LNCAP (cell line): ENCODE data around the gene ASB17.

Experiments used
- TF ChIP-seq, protein P1 (sequence below): fragments of 450-650 bp; IDR thresholded peaks from 2 replicates; pipeline ENCODE4 v1.5.1; 2017; ENCODE audit warnings: mild to moderate bottlenecking

Gene ASB17

DNA sequence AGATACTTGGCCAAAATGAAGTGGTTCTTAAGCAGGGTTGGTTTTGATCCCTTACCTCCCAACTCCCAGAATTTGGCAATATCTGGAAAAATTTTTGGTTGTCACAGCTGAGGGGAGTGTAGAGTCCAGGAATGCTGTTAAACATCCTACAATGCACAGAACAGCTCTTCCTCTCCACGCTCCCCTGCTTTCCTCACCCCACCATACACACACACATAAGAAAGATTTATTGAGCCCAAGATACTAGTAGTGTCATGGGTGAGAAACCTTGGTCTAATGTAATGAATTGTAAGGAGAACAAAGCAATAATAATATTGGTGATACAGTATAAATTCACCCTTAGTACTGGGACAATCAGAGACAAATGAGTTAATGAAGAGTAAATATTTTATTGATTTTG, 47.8 kb downstream of the ASB17 start:
- TF ChIP-seq, protein P1, sequence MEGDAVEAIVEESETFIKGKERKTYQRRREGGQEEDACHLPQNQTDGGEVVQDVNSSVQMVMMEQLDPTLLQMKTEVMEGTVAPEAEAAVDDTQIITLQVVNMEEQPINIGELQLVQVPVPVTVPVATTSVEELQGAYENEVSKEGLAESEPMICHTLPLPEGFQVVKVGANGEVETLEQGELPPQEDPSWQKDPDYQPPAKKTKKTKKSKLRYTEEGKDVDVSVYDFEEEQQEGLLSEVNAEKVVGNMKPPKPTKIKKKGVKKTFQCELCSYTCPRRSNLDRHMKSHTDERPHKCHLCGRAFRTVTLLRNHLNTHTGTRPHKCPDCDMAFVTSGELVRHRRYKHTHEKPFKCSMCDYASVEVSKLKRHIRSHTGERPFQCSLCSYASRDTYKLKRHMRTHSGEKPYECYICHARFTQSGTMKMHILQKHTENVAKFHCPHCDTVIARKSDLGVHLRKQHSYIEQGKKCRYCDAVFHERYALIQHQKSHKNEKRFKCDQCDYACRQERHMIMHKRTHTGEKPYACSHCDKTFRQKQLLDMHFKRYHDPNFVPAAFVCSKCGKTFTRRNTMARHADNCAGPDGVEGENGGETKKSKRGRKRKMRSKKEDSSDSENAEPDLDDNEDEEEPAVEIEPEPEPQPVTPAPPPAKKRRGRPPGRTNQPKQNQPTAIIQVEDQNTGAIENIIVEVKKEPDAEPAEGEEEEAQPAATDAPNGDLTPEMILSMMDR, result no peak

DNA sequence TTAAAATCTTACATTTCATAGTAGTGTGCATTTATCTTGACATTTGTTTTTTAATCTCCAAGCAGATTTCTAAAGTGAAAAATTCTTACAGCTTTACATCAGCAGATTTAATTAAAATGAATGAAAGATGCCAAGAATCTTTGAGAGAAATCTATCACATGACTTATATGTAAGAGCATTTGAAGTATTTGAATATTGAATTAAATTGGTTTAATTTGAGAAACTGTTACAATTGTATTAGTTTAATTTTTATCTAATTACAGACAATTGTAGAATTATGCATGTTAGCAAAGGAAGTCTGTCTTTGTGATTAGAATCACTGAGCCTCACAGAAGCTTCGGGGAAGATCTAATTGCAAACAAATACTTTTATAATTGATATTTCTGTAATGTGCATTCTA, 52.2 kb downstream of the ASB17 start:
- TF ChIP-seq, protein P1, result no peak

DNA sequence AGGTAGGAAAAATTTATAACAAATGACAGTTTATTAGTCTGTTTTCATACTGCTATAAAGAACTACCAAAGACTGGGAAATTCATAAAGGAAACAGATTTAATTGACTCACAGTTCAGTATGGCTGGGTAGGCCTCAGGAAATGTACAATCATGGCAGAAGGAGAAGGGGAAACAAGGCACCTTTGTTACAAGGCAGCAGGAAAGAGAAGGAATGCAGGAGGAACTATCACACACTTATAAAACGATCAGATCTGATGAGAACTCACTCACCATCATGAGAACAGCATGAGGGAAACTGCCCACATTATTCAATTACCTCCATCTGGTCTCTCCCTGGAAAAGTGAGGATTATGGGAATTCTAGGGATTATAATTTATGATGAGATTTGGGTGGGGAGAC, 61.3 kb downstream of the ASB17 start:
- TF ChIP-seq, protein P1, result no peak
